GM12892 (cell line): ENCODE data around the gene RAB20.

ENCODE experiments used
- POLR2A ChIP-seq: IDR thresholded peaks from 2 replicates; pipeline ENCODE4 v1.6.1; 2011; ENCODE audit warnings: low read depth, low read length, control low read depth
- POLR2AphosphoS5 ChIP-seq: IDR thresholded peaks from 2 replicates; pipeline ENCODE4 v1.6.1; 2011; ENCODE audit warnings: low read depth, low read length, control low read depth
- TAF1 ChIP-seq: IDR thresholded peaks from 2 replicates; pipeline ENCODE4 v1.6.1; 2011; ENCODE audit warnings: low read depth, mild to moderate bottlenecking, control low read depth, low read length, borderline replicate concordance

DNA sequence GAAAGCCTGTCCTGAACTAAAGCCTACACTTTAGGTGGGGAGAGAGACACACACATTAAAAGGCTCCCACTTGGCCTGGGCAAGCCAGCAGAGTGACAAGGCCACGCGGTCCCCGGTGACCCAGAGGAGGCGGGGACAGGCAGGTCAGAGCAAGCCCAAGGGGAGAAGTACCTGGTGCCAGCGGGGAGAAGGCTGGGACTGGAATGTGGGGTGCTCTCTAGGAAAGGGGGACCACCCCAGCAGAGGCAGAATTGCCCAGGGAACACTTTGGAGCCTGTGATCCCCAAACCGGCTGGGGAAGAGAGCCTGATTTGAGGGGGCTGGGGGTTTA, 82.3 kb downstream of the RAB20 start:
- TF ChIP-seq POLR2A (no peak), TAF1 (no peak), POLR2AphosphoS5 (no peak)
